Caco-2 (cell line): ENCODE data around the gene EVA1A. TPM values are rescaled to one million over a fixed set of nuclear protein-coding genes. Genes with fewer than 3 reads are reported as not detected.

Source experiments
- BruUV-seq: library from RNA; stranded (reverse); fragments of 400-500 nt; replicated peaks from 2 replicates; lab custom pipeline; 2021; lab: Mats Ljungman, UMichigan
- CTCF ChIA-PET: fragments of 300-600 bp; sonication (Branson Sonifier 250); formaldehyde crosslinking; loops from one replicate; lab custom pipeline; 2022; ENCODE audit warnings: antibody characterized with exemption; lab: Charles Lee
- POLR2A ChIA-PET: fragments of 300-600 bp; sonication (Branson Sonifier 250); formaldehyde crosslinking; loops from one replicate; lab custom pipeline; 2022; ENCODE audit warnings: antibody characterized with exemption; lab: Charles Lee
- DNase-seq, 2 experiments: peaks; one replicate each; pipeline versions ENCODE4 v3.0.0 to v3.0.0-alpha.2; 2020 to 2022
- H3K27me3 ChIP-seq: replicated peaks from 2 replicates; pipeline ENCODE4 v1.6.0; 2011; ENCODE audit warnings: low read length; ENCODE audit not compliant: control insufficient read depth, insufficient read depth
- H3K36me3 ChIP-seq: 2 replicates; pipeline ENCODE4 v1.5.1; 2011; ENCODE audit warnings: low read length; ENCODE audit not compliant: control insufficient read depth, insufficient read depth
- H3K4me1 ChIP-seq: fragments of 250-450 bp; sonication (Bioruptor Pico); 2 replicates; pipeline ENCODE4 v1.5.1; 2020; ENCODE audit warnings: mild to moderate bottlenecking
- H3K4me3 ChIP-seq: 2 replicates; pipeline ENCODE4 v1.5.1; 2011; ENCODE audit warnings: low read depth, mild to moderate bottlenecking, control low read depth, low read length
- H3K9me3 ChIP-seq: fragments of 250-450 bp; sonication (Bioruptor Pico); 2 replicates; pipeline ENCODE4 v1.5.1; 2020; ENCODE audit warnings: mild to moderate bottlenecking, moderate library complexity
- H3K27ac Mint-ChIP-seq: one replicate; pipeline ENCODE4 v1.8.0; 2022; ENCODE audit warnings: mixed read lengths; ENCODE audit not compliant: unreplicated experiment
- H3K27me3 Mint-ChIP-seq: one replicate; pipeline ENCODE4 v1.8.0; 2022; ENCODE audit warnings: mixed read lengths; ENCODE audit not compliant: insufficient read depth, unreplicated experiment
- H3K36me3 Mint-ChIP-seq: one replicate; pipeline ENCODE4 v1.8.0; 2022; ENCODE audit warnings: mild to moderate bottlenecking, mixed read lengths; ENCODE audit not compliant: insufficient read depth, unreplicated experiment
- H3K4me1 Mint-ChIP-seq: one replicate; pipeline ENCODE4 v1.8.0; 2022; ENCODE audit warnings: low read depth, mixed read lengths; ENCODE audit not compliant: unreplicated experiment
- H3K4me3 Mint-ChIP-seq: one replicate; pipeline ENCODE4 v1.8.0; 2022; ENCODE audit warnings: mild to moderate bottlenecking, moderate library complexity, mixed read lengths; ENCODE audit not compliant: unreplicated experiment
- H3K9me3 Mint-ChIP-seq: one replicate; pipeline ENCODE4 v1.8.0; 2022; ENCODE audit warnings: mixed read lengths; ENCODE audit not compliant: unreplicated experiment
- CTCF ChIP-seq, 2 experiments: fragments of 200-600 bp in 1 of 2; IDR thresholded peaks; 1 replicate in 1 of 2; 2 replicates in 1 of 2; pipeline versions ENCODE4 v1.5.1 to v1.8.0; 2011 to 2022; ENCODE audit warnings: antibody characterized with exemption in 1 of 2, control low read depth in 1 of 2, inconsistent platforms in 1 of 2, low read depth in 1 of 2, low read length in 1 of 2, mild to moderate bottlenecking in 1 of 2, moderate library complexity in 1 of 2; ENCODE audit not compliant: insufficient read depth in 1 of 2, severe bottlenecking in 1 of 2, unreplicated experiment in 1 of 2
- intact Hi-C: fragments of 100-400 bp; cut with micrococcal nuclease; formaldehyde crosslinking; loops from one replicate; pipeline ENCODE4 v1.10.0; 2022; ENCODE audit not compliant: unreplicated experiment
- total RNA-seq: library from RNA; stranded (reverse); gene quantifications from 2 replicates; pipeline ENCODE4 v1.2.3, GENCODE V29; 2022

EVA1A gene
- total RNA-seq, 1 experiment from 2014 or later, result 0.25 TPM

- no peak overlapping the region for H3K4me3 ChIP-seq
- no peak for DNase-seq
- H3K4me1 Mint-ChIP-seq, result peaks cover 6% of the 10 kb centered on the region
- H3K27me3 ChIP-seq, result no peaks in the 10 kb centered on the region
- no TSS peak for BruUV-seq
- peaks cover 37% of the 10 kb centered on the region for H3K4me1 ChIP-seq
- no peaks in the 10 kb centered on the region for H3K27me3 Mint-ChIP-seq
- H3K9me3 Mint-ChIP-seq, result no peaks in the 10 kb centered on the region
- ChIA-PET POLR2A (no interaction called here), CTCF (no interaction called here)
- intact Hi-C loops, result no loop called here
- H3K27ac Mint-ChIP-seq, result no peak overlapping the region
- TF ChIP-seq CTCF (IDR thresholded peaks at IDR 0.05; ENCODE audit: insufficient read depth in 1 of 2, low read depth in 1 of 2, low read length in 1 of 2, severe bottlenecking in 1 of 2, unreplicated experiment in 1 of 2), result no peak
- no peak overlapping the region for H3K4me3 Mint-ChIP-seq
- H3K36me3 Mint-ChIP-seq, result no peaks in the 10 kb centered on the region
- H3K36me3 ChIP-seq, result no peaks in the 10 kb centered on the region
- H3K9me3 ChIP-seq, result no peaks in the 10 kb centered on the region
Observed at GRCh38 chr2:75524276-75524911, 36.3 kb downstream of the EVA1A start.

GRCh38 chr2:75523313-75524275 is 37.1 kb downstream of the EVA1A start:
- Mint-ChIP-seq H3K9me3 (no peaks in the 10 kb centered on the region), H3K4me3 (no peak overlapping the region), H3K4me1 (peaks cover 6% of the 10 kb centered on the region), H3K27me3 (no peaks in the 10 kb centered on the region), H3K27ac (no peak overlapping the region), H3K36me3 (no peaks in the 10 kb centered on the region)
- no peak for TF ChIP-seq CTCF (IDR thresholded peaks at IDR 0.05; ENCODE audit: insufficient read depth in 1 of 2, low read depth in 1 of 2, low read length in 1 of 2, severe bottlenecking in 1 of 2, unreplicated experiment in 1 of 2)
- Histone ChIP-seq H3K27me3 (no peaks in the 10 kb centered on the region), H3K4me3 (no peak overlapping the region), H3K9me3 (no peaks in the 10 kb centered on the region), H3K4me1 (peaks cover 37% of the 10 kb centered on the region), H3K36me3 (no peaks in the 10 kb centered on the region)
- peak in 1 of 2 experiments; percentile 40 for DNase-seq
- POLR2A ChIA-PET, result no interaction called here
- no TSS peak for BruUV-seq
- intact Hi-C loops, result no loop called here
- CTCF ChIA-PET, result no interaction called here

GRCh38 chr2:75522543-75523312 is 38.0 kb downstream of the EVA1A start:
- ChIA-PET POLR2A (interaction anchor here (0.6 kb wide), 1 partner anchor 42 kb away, joined by 3 read pairs; no protein-coding TSS in a partner anchor), CTCF (no interaction called here)
- H3K4me3 ChIP-seq, result no peak overlapping the region
- no peak for TF ChIP-seq CTCF (IDR thresholded peaks at IDR 0.05; ENCODE audit: insufficient read depth in 1 of 2, low read depth in 1 of 2, low read length in 1 of 2, severe bottlenecking in 1 of 2, unreplicated experiment in 1 of 2)
- Mint-ChIP-seq H3K27ac (no peak overlapping the region), H3K36me3 (no peaks in the 10 kb centered on the region), H3K9me3 (no peaks in the 10 kb centered on the region), H3K4me1 (peaks cover 6% of the 10 kb centered on the region), H3K27me3 (no peaks in the 10 kb centered on the region), H3K4me3 (no peak overlapping the region)
- no TSS peak for BruUV-seq
- DNase-seq, result peak in 1 of 2 experiments; percentile 32
- H3K36me3 ChIP-seq, result no peaks in the 10 kb centered on the region
- H3K4me1 ChIP-seq, result peaks cover 37% of the 10 kb centered on the region
- H3K27me3 ChIP-seq, result no peaks in the 10 kb centered on the region
- intact Hi-C loops, result no loop called here
- H3K9me3 ChIP-seq, result no peaks in the 10 kb centered on the region
